Right cardiac atrium (tissue), 5 donors: Measurements from ENCODE around the gene CST7. TPM values are rescaled to one million over a fixed set of nuclear protein-coding genes. Genes with fewer than 3 reads are reported as not detected.
A peak's percentile ranks its signal among the peaks of the same experiment; 100 is the strongest.
"Not testable (repeated sequence)": the region's sequence is repeated elsewhere in the genome, so short reads cannot be mapped to it uniquely, and the experiment has no call there.

Experiments used
- ATAC-seq, 2 donors: fragments of 200-7000 bp; cut with Tn5 transposase; one replicate each; pipeline versions ENCODE4 v1.8.0 to v1.9.1; 2020; ENCODE audit warnings: moderate library complexity in 2 of 2, mild to moderate bottlenecking in 1 of 2
- DNase-seq, 3 donors: peaks; one replicate each; pipeline ENCODE4 v3.0.0-alpha.2; 2020
- H3K27ac ChIP-seq: one replicate; pipeline ENCODE4 v1.5.1; 2013; ENCODE audit warnings: mild to moderate bottlenecking, low read length, control low read depth, moderate library complexity
- H3K27me3 ChIP-seq: one replicate; pipeline ENCODE4 v1.6.1; 2013; ENCODE audit not compliant: control insufficient read depth, insufficient read depth
- H3K4me1 ChIP-seq: one replicate; pipeline ENCODE4 v1.6.1; 2013; ENCODE audit warnings: low read length; ENCODE audit not compliant: control insufficient read depth, insufficient read depth
- H3K4me3 ChIP-seq: one replicate; pipeline ENCODE4 v1.5.1; 2013; ENCODE audit warnings: low read length, control low read depth
- H3K9me3 ChIP-seq: one replicate; pipeline ENCODE4 v1.6.1; 2013; ENCODE audit warnings: low read length; ENCODE audit not compliant: control insufficient read depth
- WGBS: extraction: QIAGEN DNeasy Blood & Tissue Kit; methylation state at CpG from one replicate; pipeline ENCODE4 v1.1.7; 2013; 5-methylcytosine and 5-hydroxymethylcytosine counted together
- intact Hi-C, 4 donors: fragments of 100-400 bp; cut with DNase I; formaldehyde crosslinking; loops; one replicate each; pipeline versions ENCODE4 v1.11.0 to v1.14.0; 2022 to 2023
- polyA plus RNA-seq: library from polyadenylated mRNA; stranded (reverse); fragments of 200-250 nt; gene quantifications from one replicate; pipeline ENCODE4 v1.2.3, GENCODE V29; 2013
- total RNA-seq, 4 donors: library from RNA; stranded (reverse); fragmentation: NEBNext Ultra II Directional; extraction: Animal tissue kit (Norgen Biotek cat#: 25700); gene quantifications; one replicate each; pipeline ENCODE4 v1.2.1, GENCODE V29; 2021
- donor health status: healthy with polysubstance abuse.
- donor health status: DM: no; HTN: yes; CAD: no.
- donor health status: DM: no; HTN: no; CAD: no.
- donor health status: DM: no; HTN: yes; CAD: no; lungs with severe emphysema.
- donor health status: DM: yes; HTN: yes; CAD: no.

CST7 gene
- total and polyA plus RNA-seq, 5 donors, result 0.45 to 1.5 (median 1.0) TPM

- Histone ChIP-seq H3K4me1 (no peaks in the 10 kb centered on the region), H3K27me3 (no peaks in the 10 kb centered on the region), H3K27ac (no peak overlapping the region), H3K4me3 (no peak overlapping the region), H3K9me3 (no peaks in the 10 kb centered on the region)
- ATAC-seq (no peak), DNase-seq (no peak)
- WGBS, result 67% methylated on average over 14 of the region's 14 CpGs
- intact Hi-C loops, result loop anchor here in 3 of 4 donors (5.0 to 10.0 kb wide), 3 partner anchors 610 to 757 kb away; no protein-coding TSS in a partner anchor
These were observed 34.5 kb upstream of the CST7 start for GRCh38 chr20:24914388-24915241.

- intact Hi-C loops, result loop anchor here in 3 of 4 donors (5.0 to 10.0 kb wide), 3 partner anchors 611 to 758 kb away; no protein-coding TSS in a partner anchor
- H3K9me3 ChIP-seq, result no peaks in the 10 kb centered on the region
- no peak for ATAC-seq
- no peak overlapping the region for H3K27ac ChIP-seq
- H3K27me3 ChIP-seq, result no peaks in the 10 kb centered on the region
- no peaks in the 10 kb centered on the region for H3K4me1 ChIP-seq
- 92% methylated on average over 9 of the region's 9 CpGs for WGBS
- DNase-seq, result no peak
- H3K4me3 ChIP-seq, result no peak overlapping the region
These were observed 33.6 kb upstream of the CST7 start for GRCh38 chr20:24915440-24915839.

DNA sequence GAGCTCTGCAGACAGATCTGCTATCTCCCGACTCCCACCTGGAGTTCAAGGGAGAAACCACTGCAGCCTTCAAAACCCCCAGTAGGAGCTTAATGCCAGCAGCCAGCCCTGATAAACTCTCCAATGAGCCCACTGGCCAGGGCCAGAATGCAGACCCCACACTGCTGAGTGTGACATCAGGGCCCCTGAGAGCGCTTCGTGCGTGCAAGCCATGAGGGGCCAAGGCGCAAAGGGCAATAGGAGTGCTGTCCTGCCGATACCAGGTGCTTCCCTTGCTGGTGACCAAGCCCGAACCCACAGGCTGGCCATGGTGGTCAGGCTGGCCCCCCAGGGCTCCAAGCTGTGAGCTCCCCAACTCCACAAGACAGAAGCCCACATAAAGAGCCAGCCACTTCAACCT is 33.2 kb upstream of the CST7 start:
- Histone ChIP-seq H3K4me3 (no peak overlapping the region), H3K27me3 (no peaks in the 10 kb centered on the region), H3K27ac (no peak overlapping the region), H3K4me1 (no peaks in the 10 kb centered on the region), H3K9me3 (no peaks in the 10 kb centered on the region)
- no peak for DNase-seq
- 89% methylated on average over 7 of the region's 7 CpGs for WGBS
- intact Hi-C loops, result loop anchor here in 3 of 4 donors (5.0 to 10.0 kb wide), 3 partner anchors 611 to 759 kb away; no protein-coding TSS in a partner anchor
- ATAC-seq, result no peak

GRCh38 chr20:24916412-24916811 is 32.7 kb upstream of the CST7 start:
- H3K27me3 ChIP-seq, result no peaks in the 10 kb centered on the region
- no peak for DNase-seq
- 91% methylated on average over 1 of the region's 1 CpG for WGBS
- H3K27ac ChIP-seq, result no peak overlapping the region
- H3K4me3 ChIP-seq, result no peak overlapping the region
- ATAC-seq, result no peak
- no peaks in the 10 kb centered on the region for H3K9me3 ChIP-seq
- H3K4me1 ChIP-seq, result no peaks in the 10 kb centered on the region
- intact Hi-C loops, result loop anchor here in 3 of 4 donors (5.0 to 10.0 kb wide), 3 partner anchors 612 to 759 kb away; no protein-coding TSS in a partner anchor

GRCh38 chr20:24917056-24917455 is 32.0 kb upstream of the CST7 start:
- ATAC-seq, result no peak

GRCh38 chr20:24917797-24918578 is 31.1 kb upstream of the CST7 start:
- intact Hi-C loops, result loop anchor here in 3 of 4 donors (5.0 to 10.0 kb wide), 3 partner anchors 613 to 761 kb away; no protein-coding TSS in a partner anchor
- no peak overlapping the region for H3K4me3 ChIP-seq
- 29% methylated on average over 34 of the region's 34 CpGs for whole genome bisulfite sequencing
- DNase-seq (peak; percentile 71 to 90 (median 88)), ATAC-seq (peak; percentile 88 to 90)
- no peak overlapping the region for H3K27ac ChIP-seq
- no peaks in the 10 kb centered on the region for H3K4me1 ChIP-seq
- H3K9me3 ChIP-seq, result no peaks in the 10 kb centered on the region
- H3K27me3 ChIP-seq, result no peaks in the 10 kb centered on the region

More at GRCh38 chr20:24917056-24917455, 32.0 kb upstream of the CST7 start:
- no peaks in the 10 kb centered on the region for H3K4me1 ChIP-seq
- DNase-seq, result no peak
- WGBS, result 84% methylated on average over 7 of the region's 7 CpGs
- intact Hi-C loops, result loop anchor here in 3 of 4 donors (5.0 to 10.0 kb wide), 3 partner anchors 612 to 760 kb away; no protein-coding TSS in a partner anchor
- H3K27ac ChIP-seq, result no peak overlapping the region
- no peaks in the 10 kb centered on the region for H3K27me3 ChIP-seq
- no peak overlapping the region for H3K4me3 ChIP-seq
- no peaks in the 10 kb centered on the region for H3K9me3 ChIP-seq

GRCh38 chr20:24918579-24919566 is 30.2 kb upstream of the CST7 start:
- 49% methylated on average over 17 of the region's 17 CpGs for WGBS
- no peak overlapping the region for H3K4me3 ChIP-seq
- ATAC-seq, result peak; percentile 31 to 37

GRCh38 chr20:24919665-24920064 is 29.4 kb upstream of the CST7 start:
- intact Hi-C loops, result loop anchor here in 3 of 4 donors (5.0 to 10.0 kb wide), 3 partner anchors 615 to 762 kb away; no protein-coding TSS in a partner anchor
- ATAC-seq, H3K9me3 ChIP-seq, H3K27me3 ChIP-seq, H3K4me3 ChIP-seq, DNase-seq, H3K4me1 ChIP-seq, H3K27ac ChIP-seq: not testable (repeated sequence)
- WGBS, result 87% methylated on average over 15 of the region's 15 CpGs

More at GRCh38 chr20:24918579-24919566, 30.2 kb upstream of the CST7 start:
- intact Hi-C loops, result loop anchor here in 3 of 4 donors (5.0 to 10.0 kb wide), 3 partner anchors 614 to 762 kb away; no protein-coding TSS in a partner anchor
- Histone ChIP-seq H3K9me3 (no peaks in the 10 kb centered on the region), H3K27ac (no peak overlapping the region), H3K27me3 (no peaks in the 10 kb centered on the region), H3K4me1 (no peaks in the 10 kb centered on the region)
- DNase-seq, result peak in 2 of 3 donors; percentile 28 to 50

GRCh38 chr20:24920706-24921105 is 28.4 kb upstream of the CST7 start:
- H3K27me3 ChIP-seq, H3K4me3 ChIP-seq, H3K9me3 ChIP-seq, H3K27ac ChIP-seq, DNase-seq, ATAC-seq, H3K4me1 ChIP-seq, intact Hi-C loops: not testable (repeated sequence)
- whole genome bisulfite sequencing, result 69% methylated on average over 3 of the region's 3 CpGs

DNA sequence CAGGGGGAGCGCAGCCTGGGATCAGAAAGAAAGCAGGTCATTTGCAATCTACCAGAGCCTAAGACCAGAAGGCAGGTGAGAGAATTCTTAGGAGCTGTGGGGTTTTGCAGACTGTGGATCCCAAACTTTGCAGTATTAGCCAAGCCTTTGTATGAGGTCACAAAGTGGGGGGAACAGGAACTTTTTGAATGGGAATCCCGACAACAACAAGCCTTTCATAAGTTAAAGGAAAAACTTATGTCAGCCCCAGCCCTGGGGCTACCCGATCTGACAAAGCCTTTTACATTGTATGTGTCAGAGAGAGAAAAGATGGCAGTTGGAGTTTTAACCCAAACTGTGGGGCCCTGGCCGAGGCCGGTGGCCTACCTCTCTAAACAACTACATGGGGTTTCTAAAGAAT is 19.8 kb upstream of the CST7 start:
- H3K4me3 ChIP-seq, ATAC-seq, H3K4me1 ChIP-seq, H3K9me3 ChIP-seq, intact Hi-C loops, DNase-seq, H3K27ac ChIP-seq, H3K27me3 ChIP-seq: not testable (repeated sequence)
- 82% methylated on average over 5 of the region's 5 CpGs for WGBS
